Measurements from ENCODE around the gene PDE6A.

PDE6A gene

GRCh38 chr5:149930749-149931574 is 13.6 kb downstream of the PDE6A start:
- no peaks in the 10 kb centered on the region for H3K9me3 Mint-ChIP-seq
- peaks cover 6% of the 10 kb centered on the region for H3K27me3 Mint-ChIP-seq
- H3K27ac Mint-ChIP-seq: no peak overlapping the region
- H3K36me3 Mint-ChIP-seq (ENCODE audit: low read depth): no peaks in the 10 kb centered on the region
- peaks cover 9% of the 10 kb centered on the region for H3K4me1 Mint-ChIP-seq (ENCODE audit: low read depth)
- intact Hi-C loops (cut with micrococcal nuclease): no loop called here
- no peak overlapping the region for H3K4me3 Mint-ChIP-seq

DNA sequence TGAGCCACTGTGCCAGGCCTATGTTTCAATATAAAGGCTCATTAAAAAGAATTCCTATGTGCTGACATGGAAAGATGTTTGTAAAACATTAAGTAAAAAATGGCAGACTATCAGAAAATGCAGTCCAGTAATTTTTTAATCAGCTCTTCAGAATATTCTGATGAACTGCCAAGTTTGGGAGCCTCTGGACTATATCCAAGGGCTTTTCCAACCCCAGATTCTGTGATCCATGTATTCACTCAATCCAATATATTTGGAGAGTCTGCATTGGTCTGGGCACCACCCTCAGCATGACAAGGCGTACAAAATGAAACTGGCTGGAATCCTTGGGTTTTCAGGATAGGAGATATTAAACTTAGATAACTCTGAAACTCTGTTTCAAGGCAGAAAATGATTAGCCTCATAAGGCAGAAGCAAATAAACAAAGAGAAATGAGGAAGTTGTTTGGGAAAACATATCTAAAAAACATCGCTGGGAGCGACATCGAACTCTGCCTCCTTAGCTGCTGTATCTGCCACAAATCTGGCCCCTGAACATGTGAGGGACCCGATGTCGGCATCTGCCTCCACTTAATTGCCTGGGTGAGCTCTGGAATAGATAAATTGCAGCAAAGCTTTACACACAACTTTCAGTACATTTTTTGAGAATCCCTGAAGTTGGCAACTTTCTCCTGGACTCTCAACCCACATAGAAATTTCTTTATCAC is 14.4 kb downstream of the PDE6A start:
- Mint-ChIP-seq H3K27ac (no peak overlapping the region), H3K9me3 (no peaks in the 10 kb centered on the region), H3K36me3 (ENCODE audit: low read depth) (no peaks in the 10 kb centered on the region), H3K27me3 (peaks cover 6% of the 10 kb centered on the region), H3K4me3 (no peak overlapping the region), H3K4me1 (ENCODE audit: low read depth) (peaks cover 6% of the 10 kb centered on the region)
- intact Hi-C loops (cut with micrococcal nuclease): no loop called here

- Mint-ChIP-seq H3K27me3 (no peaks in the 10 kb centered on the region), H3K4me3 (no peak overlapping the region), H3K27ac (no peak overlapping the region), H3K9me3 (no peaks in the 10 kb centered on the region), H3K36me3 (ENCODE audit: low read depth) (no peaks in the 10 kb centered on the region), H3K4me1 (ENCODE audit: low read depth) (no peaks in the 10 kb centered on the region)
- intact Hi-C loops (cut with micrococcal nuclease): no loop called here
Observed at GRCh38 chr5:149924486-149924885, 20.1 kb downstream of the PDE6A start.

GRCh38 chr5:149922950-149923349 is 21.6 kb downstream of the PDE6A start:
- no peak overlapping the region for H3K27ac Mint-ChIP-seq
- H3K4me3 Mint-ChIP-seq: no peak overlapping the region
- H3K4me1 Mint-ChIP-seq (ENCODE audit: low read depth): no peaks in the 10 kb centered on the region
- intact Hi-C loops (cut with micrococcal nuclease): no loop called here
- H3K36me3 Mint-ChIP-seq (ENCODE audit: low read depth): no peaks in the 10 kb centered on the region
- no peaks in the 10 kb centered on the region for H3K9me3 Mint-ChIP-seq
- no peaks in the 10 kb centered on the region for H3K27me3 Mint-ChIP-seq

DNA sequence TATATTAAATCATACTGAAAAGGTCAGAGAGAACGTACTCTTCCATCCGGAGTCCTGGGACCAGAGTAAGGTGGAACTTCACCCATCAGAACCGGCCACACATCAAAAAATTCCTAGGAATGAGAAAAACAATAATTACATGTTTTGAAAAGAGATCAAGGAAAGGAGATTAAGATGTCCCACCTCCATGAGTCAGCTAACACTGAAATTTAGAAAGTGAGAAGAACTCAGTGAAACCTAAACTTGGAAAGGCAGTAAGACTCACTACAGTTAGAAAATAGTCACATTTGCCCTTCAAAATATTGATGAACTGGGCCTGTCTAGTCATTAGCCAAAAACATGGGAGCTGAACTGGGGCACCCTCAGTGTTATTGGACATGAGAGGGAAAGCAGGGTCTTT is 23.0 kb downstream of the PDE6A start:
- Mint-ChIP-seq H3K27me3 (no peaks in the 10 kb centered on the region), H3K27ac (no peak overlapping the region), H3K9me3 (no peaks in the 10 kb centered on the region), H3K4me3 (no peak overlapping the region), H3K36me3 (ENCODE audit: low read depth) (no peaks in the 10 kb centered on the region), H3K4me1 (ENCODE audit: low read depth) (no peaks in the 10 kb centered on the region)
- intact Hi-C loops (cut with micrococcal nuclease): no loop called here

DNA sequence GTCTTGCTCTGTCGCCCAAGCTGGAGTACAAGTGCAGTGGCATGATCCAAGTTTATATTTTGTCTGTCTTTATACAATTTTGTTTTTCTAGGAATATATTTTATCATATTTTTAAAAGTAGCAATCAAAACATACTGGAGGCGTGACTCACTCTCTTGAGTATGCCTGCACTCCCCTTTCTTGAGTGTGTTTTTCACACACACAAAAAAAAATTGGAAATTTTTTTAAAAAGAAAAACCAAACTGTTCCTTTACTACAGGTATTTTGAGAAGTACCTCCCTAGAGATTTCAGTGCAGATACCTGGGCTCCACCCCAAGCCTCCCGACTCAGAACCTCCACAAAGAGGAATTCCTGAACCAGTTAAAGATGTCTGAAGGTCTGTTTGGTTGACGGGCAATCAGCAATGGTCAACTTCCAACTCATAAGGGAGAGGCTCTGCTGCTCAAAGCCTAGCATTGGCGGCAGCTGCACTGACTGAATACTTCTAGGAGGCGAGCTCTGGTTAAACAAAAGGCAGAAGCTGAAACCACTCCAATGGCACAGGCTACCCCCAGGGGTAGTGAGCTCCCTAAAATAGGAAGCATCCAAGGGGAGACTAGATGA is 27.4 kb downstream of the PDE6A start:
- Mint-ChIP-seq H3K27me3 (no peaks in the 10 kb centered on the region), H3K36me3 (ENCODE audit: low read depth) (no peaks in the 10 kb centered on the region), H3K9me3 (no peaks in the 10 kb centered on the region), H3K4me3 (no peak overlapping the region), H3K27ac (no peak overlapping the region), H3K4me1 (ENCODE audit: low read depth) (no peaks in the 10 kb centered on the region)
- intact Hi-C loops (cut with micrococcal nuclease): no loop called here

- H3K4me1 Mint-ChIP-seq (ENCODE audit: low read depth): no peaks in the 10 kb centered on the region
- H3K27ac Mint-ChIP-seq: no peak overlapping the region
- H3K4me3 Mint-ChIP-seq: no peak overlapping the region
- intact Hi-C loops (cut with micrococcal nuclease): no loop called here
- no peaks in the 10 kb centered on the region for H3K9me3 Mint-ChIP-seq
- no peaks in the 10 kb centered on the region for H3K36me3 Mint-ChIP-seq (ENCODE audit: low read depth)
- no peaks in the 10 kb centered on the region for H3K27me3 Mint-ChIP-seq
Observed at GRCh38 chr5:149916334-149917072, 28.1 kb downstream of the PDE6A start.

- no peaks in the 10 kb centered on the region for H3K9me3 Mint-ChIP-seq
- no peak overlapping the region for H3K27ac Mint-ChIP-seq
- H3K36me3 Mint-ChIP-seq (ENCODE audit: low read depth): no peaks in the 10 kb centered on the region
- no peak overlapping the region for H3K4me3 Mint-ChIP-seq
- intact Hi-C loops (cut with micrococcal nuclease): no loop called here
- H3K4me1 Mint-ChIP-seq (ENCODE audit: low read depth): no peaks in the 10 kb centered on the region
- no peaks in the 10 kb centered on the region for H3K27me3 Mint-ChIP-seq
Observed at GRCh38 chr5:149915392-149916260, 29.0 kb downstream of the PDE6A start.

DNA sequence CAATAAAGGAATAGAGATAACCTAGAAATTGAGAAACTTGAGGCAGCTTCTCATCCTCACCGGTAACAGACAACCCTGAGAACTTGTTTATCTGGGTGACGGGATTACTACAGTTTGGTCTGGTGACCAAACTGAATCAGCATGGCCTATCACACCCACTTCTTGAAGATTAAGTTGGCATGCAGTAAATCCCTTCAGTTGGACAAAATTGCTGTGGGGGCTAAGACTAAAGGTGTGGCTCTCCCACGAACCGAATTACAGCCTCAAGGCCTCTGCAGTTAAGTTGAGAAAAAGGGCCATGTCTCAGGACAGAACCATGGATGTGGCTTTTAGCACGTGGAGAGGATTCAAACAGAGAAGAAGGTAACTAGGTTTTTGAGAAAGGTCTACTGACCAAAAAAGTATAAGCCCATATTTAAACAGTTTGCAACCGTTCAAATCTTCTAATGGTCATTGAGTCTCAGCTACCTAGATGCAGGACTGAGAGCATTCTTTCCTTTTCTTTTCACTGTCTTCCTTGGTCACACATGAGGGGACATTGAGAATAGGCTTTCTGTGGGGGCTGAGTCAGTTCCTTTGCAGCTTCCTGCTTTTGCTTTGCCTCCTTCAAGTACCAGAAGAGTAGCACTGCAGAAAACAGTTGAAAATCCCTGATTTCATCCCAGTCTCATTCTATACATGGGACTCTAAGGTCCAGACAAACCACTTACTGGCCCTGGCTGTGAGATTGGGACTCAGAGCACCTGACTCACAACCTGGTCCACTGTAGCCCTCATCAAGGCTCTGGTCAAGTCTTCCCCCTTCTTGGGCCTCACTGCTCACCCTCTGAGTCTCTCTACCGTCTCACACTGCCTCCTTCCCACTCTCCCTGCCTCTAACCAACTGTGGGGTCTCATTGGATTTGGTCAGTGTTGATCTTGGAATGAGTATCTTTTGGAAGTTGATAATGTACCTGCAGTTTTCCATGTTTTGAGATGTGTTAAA is 30.9 kb downstream of the PDE6A start:
- H3K27ac Mint-ChIP-seq: no peak overlapping the region
- intact Hi-C loops (cut with micrococcal nuclease): no loop called here
- no peaks in the 10 kb centered on the region for H3K4me1 Mint-ChIP-seq (ENCODE audit: low read depth)
- no peaks in the 10 kb centered on the region for H3K27me3 Mint-ChIP-seq
- no peaks in the 10 kb centered on the region for H3K9me3 Mint-ChIP-seq
- H3K4me3 Mint-ChIP-seq: no peak overlapping the region
- H3K36me3 Mint-ChIP-seq (ENCODE audit: low read depth): no peaks in the 10 kb centered on the region

DNA sequence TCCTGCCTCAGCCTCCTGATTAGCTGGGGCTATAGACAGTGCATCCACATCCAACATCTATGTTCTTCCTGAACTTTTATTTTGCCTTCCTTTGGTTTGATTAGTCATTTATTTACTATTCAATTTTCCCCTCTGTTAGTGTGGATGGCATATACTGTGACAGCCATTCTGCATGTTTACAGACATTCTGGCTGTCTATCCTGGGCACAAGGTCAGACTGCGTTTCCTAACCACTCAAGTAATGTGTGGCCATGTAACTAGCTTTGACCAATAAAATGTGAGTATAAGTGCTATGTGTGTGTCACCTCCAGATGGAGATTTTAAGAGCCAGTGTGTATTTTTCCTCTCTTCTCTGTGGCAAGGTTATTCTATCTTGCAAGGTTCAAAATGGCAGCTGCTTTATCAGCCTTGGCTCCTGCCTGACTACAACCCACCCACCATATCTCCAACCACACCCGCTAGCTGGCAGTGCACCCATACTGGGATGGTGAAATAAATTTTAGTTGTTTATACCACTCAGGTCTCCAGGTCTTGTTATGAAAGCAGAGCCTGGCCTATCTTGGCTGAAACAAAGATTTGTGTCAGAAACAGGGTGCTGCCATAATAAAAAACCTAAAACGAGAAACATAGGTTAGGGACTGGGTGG is 32.2 kb downstream of the PDE6A start:
- H3K4me3 Mint-ChIP-seq: no peak overlapping the region
- H3K27ac Mint-ChIP-seq: no peak overlapping the region
- no peaks in the 10 kb centered on the region for H3K9me3 Mint-ChIP-seq
- no peaks in the 10 kb centered on the region for H3K4me1 Mint-ChIP-seq (ENCODE audit: low read depth)
- intact Hi-C loops (cut with micrococcal nuclease): no loop called here
- no peaks in the 10 kb centered on the region for H3K27me3 Mint-ChIP-seq
- no peaks in the 10 kb centered on the region for H3K36me3 Mint-ChIP-seq (ENCODE audit: low read depth)

DNA sequence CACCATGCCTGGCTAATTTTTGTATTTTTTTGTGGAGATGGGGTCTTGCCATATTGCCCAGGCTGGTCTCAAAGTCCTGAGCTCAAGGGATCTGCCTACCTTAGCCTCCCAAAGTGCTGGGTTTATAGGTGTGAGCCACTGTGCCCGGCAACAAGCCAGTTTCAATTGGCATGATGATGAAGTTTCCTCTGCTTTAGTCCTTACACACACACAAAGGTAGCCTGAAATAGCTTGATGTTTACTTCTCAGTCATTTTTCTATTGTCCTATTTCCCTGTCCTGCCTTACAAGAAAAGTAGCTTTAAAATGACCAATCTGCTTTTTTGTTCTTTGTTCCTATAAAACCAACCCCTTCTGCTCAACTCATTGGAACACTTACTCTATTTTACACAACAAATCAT is 33.6 kb downstream of the PDE6A start:
- Mint-ChIP-seq H3K27ac (no peak overlapping the region), H3K4me3 (no peak overlapping the region), H3K4me1 (ENCODE audit: low read depth) (no peaks in the 10 kb centered on the region), H3K9me3 (no peaks in the 10 kb centered on the region), H3K36me3 (ENCODE audit: low read depth) (no peaks in the 10 kb centered on the region), H3K27me3 (no peaks in the 10 kb centered on the region)
- intact Hi-C loops (cut with micrococcal nuclease): no loop called here

- Mint-ChIP-seq H3K27ac (no peak overlapping the region), H3K4me3 (no peak overlapping the region), H3K4me1 (ENCODE audit: low read depth) (peaks cover 13% of the 10 kb centered on the region), H3K9me3 (no peaks in the 10 kb centered on the region), H3K36me3 (ENCODE audit: low read depth) (no peaks in the 10 kb centered on the region), H3K27me3 (no peaks in the 10 kb centered on the region)
- intact Hi-C loops (cut with micrococcal nuclease): no loop called here
Observed at GRCh38 chr5:149907828-149908227, 36.8 kb downstream of the PDE6A start.

Measured in dendritic cell treated with granulocyte-macrophage colony-stimulating factor and Interleukin-4, amounts not matched to agents 40 ng/mL and 50 ng/mL, for 4 days (primary cell).